Mucosa of rectum (tissue), 2 donors: ENCODE results near the gene SHC4.
"Not testable (repeated sequence)": the region's sequence is repeated elsewhere in the genome, so short reads cannot be mapped to it uniquely, and the experiment has no call there.

ENCODE experiments used
- H3K27ac ChIP-seq, 2 donors: one replicate each; pipeline ENCODE4 v1.7.0; 2013; ENCODE audit warnings: inconsistent platforms in 2 of 2, low read depth in 2 of 2, low read length in 2 of 2
- H3K27me3 ChIP-seq, 2 donors: one replicate each; pipeline ENCODE4 v1.7.0; 2013; ENCODE audit warnings: low read length in 2 of 2; ENCODE audit not compliant: control insufficient read depth in 2 of 2, insufficient read depth in 2 of 2
- H3K36me3 ChIP-seq, 2 donors: one replicate each; pipeline ENCODE4 v1.7.0; 2013; ENCODE audit warnings: low read length in 2 of 2; ENCODE audit not compliant: control insufficient read depth in 2 of 2, insufficient read depth in 2 of 2
- H3K4me1 ChIP-seq, 2 donors: one replicate each; pipeline ENCODE4 v1.7.0; 2013; ENCODE audit warnings: low read length in 2 of 2, mild to moderate bottlenecking in 1 of 2; ENCODE audit not compliant: control insufficient read depth in 2 of 2, insufficient read depth in 2 of 2
- H3K4me3 ChIP-seq, 2 donors: one replicate each; pipeline ENCODE4 v1.7.0; 2013; ENCODE audit warnings: low read length in 2 of 2
- H3K9ac ChIP-seq, 2 donors: one replicate each; pipeline ENCODE4 v1.7.0; 2013; ENCODE audit warnings: low read length in 2 of 2, low read depth in 1 of 2, mild to moderate bottlenecking in 1 of 2
- H3K9me3 ChIP-seq, 2 donors: one replicate each; pipeline ENCODE4 v1.7.0; 2013; ENCODE audit warnings: low read length in 2 of 2; ENCODE audit not compliant: control insufficient read depth in 2 of 2
- donor health status: healthy.
- donor health status: Normal muscosa, but diverticular disease.

Gene SHC4

DNA sequence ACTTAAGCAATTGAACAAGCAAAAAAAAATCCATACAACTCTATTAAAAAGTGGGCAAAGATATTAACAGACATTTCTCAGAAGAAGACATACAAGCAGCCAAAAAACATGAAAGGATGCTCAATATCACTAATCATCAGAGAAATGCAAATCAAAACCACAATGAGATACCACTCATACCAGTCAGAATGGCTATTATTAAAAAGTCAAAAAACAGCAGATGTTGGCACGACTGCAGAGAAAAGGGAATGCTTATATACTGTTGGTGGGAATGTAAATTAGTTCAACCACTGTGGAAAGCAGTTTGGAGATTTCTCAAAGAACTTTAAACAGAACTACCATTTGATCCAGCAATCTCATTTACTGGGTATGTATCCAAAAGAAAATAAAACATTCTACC lies 7.2 kb upstream of the SHC4 start:
- H3K27me3 ChIP-seq: peaks cover 0 to 10% of the 10 kb centered on the region in 2 donors
- not testable (repeated sequence) for H3K27ac ChIP-seq, H3K4me3 ChIP-seq, H3K4me1 ChIP-seq, H3K9ac ChIP-seq, H3K36me3 ChIP-seq, H3K9me3 ChIP-seq

DNA sequence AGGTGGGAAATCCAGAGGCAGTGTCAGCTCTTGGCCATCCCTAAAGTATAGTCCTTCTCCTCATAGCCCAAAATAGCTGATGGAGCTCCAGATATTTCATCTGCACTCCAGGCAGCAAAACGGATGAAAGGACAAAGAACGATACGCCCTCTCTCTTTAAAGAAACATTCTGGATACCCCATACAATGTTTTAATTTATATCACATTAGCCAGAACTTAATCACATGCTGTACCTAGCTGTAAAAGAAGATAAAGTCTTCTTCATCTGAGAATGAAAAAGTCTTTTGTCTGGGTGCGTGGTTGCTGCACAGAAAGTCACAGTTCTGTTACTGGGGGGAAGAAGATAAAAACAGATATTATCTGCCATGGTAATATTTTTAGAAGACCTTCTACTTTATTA lies 4.3 kb upstream of the SHC4 start:
- Histone ChIP-seq H3K4me3 (no peak overlapping the region), H3K4me1 (peaks cover 3 to 5% of the 10 kb centered on the region in 2 donors), H3K36me3 (no peaks in the 10 kb centered on the region), H3K9ac (no peak overlapping the region), H3K27ac (no peak overlapping the region), H3K27me3 (peaks cover 5 to 21% of the 10 kb centered on the region in 2 donors), H3K9me3 (no peaks in the 10 kb centered on the region)

DNA sequence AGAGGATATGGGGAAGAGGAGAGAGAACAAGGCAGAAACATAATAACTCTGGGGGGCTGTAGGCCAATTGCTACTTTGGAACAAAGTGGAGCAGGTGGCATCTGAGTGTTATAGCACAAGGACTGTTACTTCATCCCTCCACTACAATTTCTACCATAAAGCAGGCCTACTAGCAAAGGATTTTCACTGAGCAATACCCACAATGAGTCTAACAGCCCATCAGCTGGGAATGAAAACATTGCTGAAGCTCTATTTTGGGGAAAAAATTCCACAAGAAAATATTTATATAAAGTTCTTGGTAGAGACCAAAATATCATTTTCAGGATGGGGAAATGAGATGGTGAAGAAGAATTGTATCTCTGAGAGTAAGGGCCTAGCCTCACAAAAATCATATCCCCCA lies 3.6 kb upstream of the SHC4 start:
- H3K4me3 ChIP-seq: no peak overlapping the region
- peaks cover 6 to 8% of the 10 kb centered on the region in 2 donors for H3K4me1 ChIP-seq
- H3K27ac ChIP-seq: no peak overlapping the region
- H3K27me3 ChIP-seq: peaks cover 5 to 27% of the 10 kb centered on the region in 2 donors
- no peaks in the 10 kb centered on the region for H3K9me3 ChIP-seq
- H3K36me3 ChIP-seq: no peaks in the 10 kb centered on the region
- no peak overlapping the region for H3K9ac ChIP-seq

DNA sequence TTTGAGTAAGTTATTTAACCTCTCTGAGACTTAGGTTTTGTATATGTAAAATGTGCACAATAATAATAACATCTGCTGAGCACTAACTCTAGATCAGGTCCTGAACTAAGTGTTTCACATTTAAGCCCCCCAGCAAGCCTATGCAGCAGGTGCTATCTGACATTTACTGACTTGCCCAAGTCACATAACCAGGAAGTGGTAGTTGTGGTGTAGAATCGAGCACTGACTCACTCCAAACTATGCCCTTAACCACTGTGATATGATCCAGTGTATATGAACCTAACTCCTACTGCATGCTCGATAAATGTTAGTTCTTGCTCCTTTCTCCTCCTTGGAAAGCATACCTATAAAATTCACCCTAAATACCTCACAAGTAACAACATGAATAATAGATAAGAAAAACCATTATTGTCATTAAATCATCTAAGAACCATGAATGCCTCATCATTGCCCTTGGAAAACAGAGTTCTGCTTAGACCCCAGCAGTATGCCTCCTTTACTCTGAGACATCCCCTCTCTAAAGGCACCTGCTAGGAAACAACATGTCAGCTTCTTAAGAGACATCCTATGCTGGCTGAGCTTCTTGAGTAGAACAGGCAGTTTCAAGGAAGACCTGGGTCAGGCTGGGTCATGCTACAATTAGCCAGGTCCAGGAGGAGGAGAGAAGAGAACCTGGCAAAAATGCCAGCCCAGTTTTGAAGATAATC lies 3.0 kb upstream of the SHC4 start:
- H3K27ac ChIP-seq: no peak overlapping the region
- no peaks in the 10 kb centered on the region for H3K9me3 ChIP-seq
- H3K36me3 ChIP-seq: no peaks in the 10 kb centered on the region
- no peak overlapping the region for H3K9ac ChIP-seq
- H3K27me3 ChIP-seq: peaks cover 5 to 32% of the 10 kb centered on the region in 2 donors
- H3K4me1 ChIP-seq: peaks cover 6 to 8% of the 10 kb centered on the region in 2 donors
- no peak overlapping the region for H3K4me3 ChIP-seq

DNA sequence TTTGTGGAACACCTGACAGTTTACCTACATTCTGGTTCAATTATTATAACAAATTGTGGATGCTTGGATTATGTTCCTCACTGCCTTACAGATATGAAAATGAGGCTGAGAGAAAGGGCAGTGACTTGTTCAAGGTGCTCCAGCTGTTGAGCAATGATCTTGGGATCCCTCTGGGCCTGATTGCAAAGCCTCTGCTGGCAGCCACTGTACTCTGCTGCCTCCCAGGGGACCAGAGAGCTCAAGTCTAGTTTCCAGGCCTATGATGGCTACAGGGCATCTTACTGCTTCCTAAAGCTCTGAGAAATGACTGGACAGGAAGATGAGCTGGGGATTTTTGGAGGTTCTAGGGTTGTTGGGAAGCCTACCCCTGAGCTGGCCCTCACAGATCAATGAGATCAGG lies 2.3 kb upstream of the SHC4 start:
- no peak overlapping the region for H3K9ac ChIP-seq
- H3K27me3 ChIP-seq: peaks cover 5 to 32% of the 10 kb centered on the region in 2 donors
- H3K9me3 ChIP-seq: no peaks in the 10 kb centered on the region
- H3K4me1 ChIP-seq: peaks cover 6 to 8% of the 10 kb centered on the region in 2 donors
- H3K27ac ChIP-seq: no peak overlapping the region
- H3K36me3 ChIP-seq: no peaks in the 10 kb centered on the region
- no peak overlapping the region for H3K4me3 ChIP-seq

DNA sequence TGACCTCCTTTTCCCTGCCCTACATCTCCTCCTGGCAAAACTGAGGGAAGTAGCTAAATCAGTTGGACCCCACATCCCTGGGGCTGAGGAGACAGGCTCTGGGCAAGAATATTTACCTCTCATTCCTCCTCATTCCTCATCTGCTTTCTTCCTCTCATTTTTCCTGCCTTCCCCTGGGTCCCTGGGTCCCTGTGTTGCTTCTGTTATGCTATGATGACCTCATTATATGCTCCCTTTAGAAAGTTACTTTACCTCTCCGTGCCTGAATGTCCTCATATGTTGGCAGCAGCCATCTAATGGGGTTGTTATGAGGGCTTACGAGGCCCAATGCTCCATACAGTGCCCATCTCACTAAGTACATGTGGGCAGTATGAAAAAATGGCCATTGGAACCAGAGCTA lies 1.2 kb upstream of the SHC4 start:
- no peak overlapping the region for H3K9ac ChIP-seq
- H3K27ac ChIP-seq: no peak overlapping the region

DNA sequence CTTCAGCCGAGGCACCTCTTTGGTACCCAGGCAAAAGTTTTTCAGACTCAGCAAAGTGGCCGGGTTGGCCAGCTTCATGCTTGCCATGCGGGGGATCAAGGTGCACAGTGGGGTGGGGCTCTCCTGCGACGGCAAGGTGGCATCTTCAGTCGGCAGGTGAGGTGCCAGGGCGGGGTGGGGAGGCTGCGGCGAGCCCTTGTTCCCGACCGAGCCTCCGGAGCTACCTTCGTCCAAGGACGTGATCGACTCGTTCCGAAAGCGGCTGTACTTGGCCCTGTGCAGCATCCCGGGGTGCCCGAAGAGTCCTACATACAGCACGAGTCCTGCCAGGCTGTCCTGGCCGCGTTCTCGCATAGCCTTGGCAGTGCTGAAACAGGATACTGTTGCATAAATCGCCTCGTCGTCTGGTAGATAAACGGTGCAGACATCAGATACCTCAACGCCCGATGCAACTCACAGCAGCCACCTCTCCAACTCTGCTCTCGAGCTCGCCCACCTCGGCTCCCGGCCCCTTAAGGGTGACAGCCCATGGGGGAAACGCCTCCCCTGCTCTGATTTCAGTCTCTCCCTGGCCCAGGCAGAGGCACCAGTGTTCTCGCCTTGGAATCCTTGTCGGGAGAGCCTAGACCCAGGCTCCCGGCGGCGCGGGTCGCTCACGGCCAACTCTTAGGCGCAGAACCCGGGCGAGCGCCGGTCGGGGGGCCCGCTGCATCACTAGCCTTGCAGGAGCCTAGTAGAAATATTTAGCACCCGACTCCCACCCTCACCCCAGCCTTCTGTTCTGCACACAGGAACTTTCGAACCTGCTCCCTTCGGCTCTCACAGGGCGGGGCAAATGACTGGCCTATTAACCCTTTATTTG lies 826 bp downstream of the SHC4 start:
- H3K36me3 ChIP-seq: no peaks in the 10 kb centered on the region
- H3K9ac ChIP-seq: peak overlapping the region in 1 of 2 donors; percentile 47
- no peak overlapping the region for H3K27ac ChIP-seq

More for the DNA sequence above, 1.2 kb upstream of the SHC4 start:
- Histone ChIP-seq H3K4me1 (peaks cover 6 to 8% of the 10 kb centered on the region in 2 donors), H3K36me3 (no peaks in the 10 kb centered on the region), H3K9me3 (no peaks in the 10 kb centered on the region), H3K4me3 (no peak overlapping the region), H3K27me3 (peaks cover 5 to 32% of the 10 kb centered on the region in 2 donors)

DNA sequence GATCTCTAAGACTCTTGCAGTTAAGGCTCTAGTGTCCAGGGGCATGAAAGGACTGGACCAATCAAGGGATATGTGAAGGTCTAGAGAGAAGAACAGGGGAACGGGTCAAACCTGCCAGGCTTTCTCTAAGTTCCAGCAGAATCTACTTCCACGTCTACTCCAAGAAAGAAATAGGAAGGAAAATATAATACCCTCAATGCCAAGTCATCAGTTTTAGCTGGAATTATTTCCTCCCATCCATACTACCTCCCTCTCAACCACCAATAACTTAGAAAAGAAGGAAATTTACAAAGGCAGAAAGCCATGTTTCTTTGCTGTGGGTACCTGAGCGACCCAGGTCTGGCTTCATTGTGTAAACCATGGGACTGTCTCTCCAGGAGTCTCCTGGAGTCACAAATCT lies 7.8 kb downstream of the SHC4 start:
- Histone ChIP-seq H3K27me3 (no peaks in the 10 kb centered on the region), H3K4me1 (no peaks in the 10 kb centered on the region), H3K9me3 (no peaks in the 10 kb centered on the region), H3K27ac (no peak overlapping the region), H3K9ac (no peak overlapping the region), H3K36me3 (no peaks in the 10 kb centered on the region), H3K4me3 (no peak overlapping the region)

More for the DNA sequence above, 826 bp downstream of the SHC4 start:
- Histone ChIP-seq H3K4me1 (peaks cover 6 to 8% of the 10 kb centered on the region in 2 donors), H3K9me3 (no peaks in the 10 kb centered on the region), H3K27me3 (peaks cover 5 to 32% of the 10 kb centered on the region in 2 donors), H3K4me3 (peak overlapping the region; percentile 53 to 65)

DNA sequence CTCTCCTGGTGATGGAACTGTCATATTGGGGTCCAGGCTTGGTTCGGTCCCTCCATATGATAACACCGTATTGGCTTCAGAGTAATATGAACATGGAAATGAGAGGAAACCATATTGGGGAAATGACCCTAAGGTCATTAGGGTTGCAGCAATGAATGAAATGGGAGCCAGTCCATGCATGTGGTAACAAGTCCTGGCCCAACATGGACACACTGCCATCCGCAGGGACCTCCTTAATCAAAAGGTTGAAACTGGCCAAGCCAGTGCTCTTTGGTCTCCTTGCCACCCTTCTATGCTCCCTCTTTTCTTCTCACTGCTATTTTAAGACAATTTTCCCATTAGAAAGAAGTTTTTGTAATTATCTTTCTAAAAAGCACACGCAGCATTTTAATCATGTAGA lies 8.3 kb downstream of the SHC4 start:
- Histone ChIP-seq H3K27ac (no peak overlapping the region), H3K36me3 (no peaks in the 10 kb centered on the region), H3K27me3 (no peaks in the 10 kb centered on the region), H3K9ac (no peak overlapping the region), H3K4me3 (no peak overlapping the region), H3K4me1 (no peaks in the 10 kb centered on the region), H3K9me3 (no peaks in the 10 kb centered on the region)

DNA sequence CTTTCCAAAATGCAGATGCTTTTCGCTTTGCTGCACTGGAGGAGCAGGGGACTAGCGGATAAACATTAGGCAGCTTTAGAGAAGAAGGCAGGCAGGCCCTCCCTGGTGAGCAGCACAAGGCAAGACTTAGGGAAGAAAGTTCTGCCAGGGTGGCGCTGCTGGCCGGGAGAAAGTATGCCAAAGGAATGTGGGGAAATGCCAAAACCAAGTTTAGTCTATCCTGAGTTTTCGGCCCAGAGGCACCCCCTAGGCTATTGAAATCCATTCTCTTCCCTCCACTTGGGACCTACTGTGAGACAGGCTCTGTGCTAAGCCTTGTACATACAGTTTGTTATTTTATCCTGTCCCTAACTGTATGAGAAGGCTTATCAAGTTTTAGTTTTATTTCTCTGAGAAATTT lies 9.2 kb downstream of the SHC4 start:
- Histone ChIP-seq H3K9me3 (no peaks in the 10 kb centered on the region), H3K27ac (no peak overlapping the region), H3K27me3 (no peaks in the 10 kb centered on the region), H3K9ac (no peak overlapping the region), H3K4me3 (no peak overlapping the region), H3K36me3 (no peaks in the 10 kb centered on the region), H3K4me1 (no peaks in the 10 kb centered on the region)
